ENCODE data around the gene SERPINA6. TPM values are rescaled to one million over a fixed set of nuclear protein-coding genes. Genes with fewer than 3 reads are reported as not detected.

SERPINA6 gene
- total RNA-seq, 4 donors from 2014 or later: not detected

GRCh38 chr14:94328196-94328595 lies 5.1 kb upstream of the SERPINA6 start:
- DNase-seq: no peak
- Histone ChIP-seq H3K36me3 (no peaks in the 10 kb centered on the region), H3K27ac (no peak overlapping the region), H3K9me3 (no peaks in the 10 kb centered on the region), H3K4me1 (no peaks in the 10 kb centered on the region), H3K4me3 (replicated peaks in 1 of 3) (no peak overlapping the region), H3K27me3 (no peaks in the 10 kb centered on the region)
- TF ChIP-seq CTCF (IDR thresholded peaks at IDR 0.05): no peak
- no peak for TF ChIP-seq POLR2A (IDR thresholded peaks at IDR 0.05)
- 62 to 64% methylated on average over 2 of the region's 2 CpGs for WGBS, 2 donors
- intact Hi-C loops (cut with DNase I): no loop called here

DNA sequence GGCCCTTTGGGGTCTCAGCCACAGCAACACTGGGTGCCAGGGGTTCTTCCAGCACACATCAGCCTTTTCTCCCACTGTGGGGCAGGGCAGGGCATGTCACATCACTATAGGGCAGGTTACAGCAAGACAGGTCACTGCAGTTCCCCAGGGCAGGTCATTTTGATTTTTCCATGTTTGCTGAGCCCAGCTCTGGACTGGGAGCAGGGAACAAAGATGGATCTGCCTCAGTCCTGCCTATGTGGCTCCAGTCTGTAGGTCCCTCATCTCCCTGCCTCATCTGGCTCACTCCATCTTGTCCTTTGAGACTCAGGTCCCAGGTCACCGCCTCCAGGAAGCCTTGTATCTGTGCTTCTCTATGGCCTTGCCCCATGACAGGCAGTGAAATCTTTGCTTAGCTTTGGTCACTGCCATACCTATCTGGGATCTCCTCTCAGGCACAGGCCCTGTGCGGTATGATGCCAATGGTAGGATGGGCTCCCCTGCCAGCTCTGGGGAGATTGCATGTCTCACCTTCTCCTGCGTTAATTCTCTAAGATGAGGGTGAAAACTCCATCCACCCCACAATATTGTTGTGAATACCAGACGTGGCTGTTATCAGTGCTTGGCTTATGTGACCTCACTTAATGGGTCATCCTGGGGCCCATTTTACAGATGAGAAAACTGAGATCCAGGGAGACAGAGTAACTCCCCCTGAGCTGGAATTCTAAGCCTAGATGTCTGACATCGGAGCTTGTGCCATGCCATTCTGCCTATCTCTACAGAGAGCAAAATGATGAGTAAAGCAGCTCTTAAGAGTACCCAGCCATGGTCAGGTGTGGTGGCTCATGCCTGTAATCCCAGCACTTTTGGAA lies 1.5 kb downstream of the SERPINA6 start:
- intact Hi-C loops (cut with DNase I): no loop called here
- peaks cover 5% of the 10 kb centered on the region for H3K9me3 ChIP-seq
- H3K36me3 ChIP-seq: no peaks in the 10 kb centered on the region
- WGBS, 2 donors: 80 to 96% methylated on average over 5 of the region's 5 CpGs
- no peak overlapping the region for H3K4me3 ChIP-seq (replicated peaks in 1 of 3)
- DNase-seq: no peak
- no peak overlapping the region for H3K27ac ChIP-seq
- H3K4me1 ChIP-seq: no peaks in the 10 kb centered on the region
- no peaks in the 10 kb centered on the region for H3K27me3 ChIP-seq
- TF ChIP-seq CTCF (IDR thresholded peaks at IDR 0.05) (no peak), POLR2A (IDR thresholded peaks at IDR 0.05) (no peak)

DNA sequence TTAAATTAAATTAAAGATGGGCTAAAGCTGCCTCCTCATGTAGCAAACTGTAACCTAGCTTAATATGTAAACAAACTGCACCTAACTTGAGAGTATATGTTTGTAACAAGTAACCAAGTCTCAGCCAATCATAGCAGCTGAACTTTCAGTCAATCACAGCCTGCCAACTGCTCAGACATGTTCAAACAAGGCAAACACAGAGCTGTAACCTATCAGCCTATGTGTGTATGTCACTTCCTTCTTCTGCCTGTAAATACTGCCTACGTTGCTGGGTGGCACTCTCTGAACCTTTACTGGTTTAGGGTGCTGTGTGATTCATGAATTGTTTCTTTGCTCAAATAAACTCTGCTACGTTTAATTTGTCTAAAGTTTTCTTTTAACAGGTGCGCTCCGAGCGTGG lies 2.9 kb downstream of the SERPINA6 start:
- Histone ChIP-seq H3K4me1 (no peaks in the 10 kb centered on the region), H3K27me3 (no peaks in the 10 kb centered on the region), H3K36me3 (no peaks in the 10 kb centered on the region), H3K9me3 (peaks cover 5% of the 10 kb centered on the region), H3K27ac (no peak overlapping the region), H3K4me3 (replicated peaks in 1 of 3) (no peak overlapping the region)
- DNase-seq: no peak
- intact Hi-C loops (cut with DNase I): no loop called here
- TF ChIP-seq POLR2A (IDR thresholded peaks at IDR 0.05) (no peak), CTCF (IDR thresholded peaks at IDR 0.05) (no peak)
- 64 to 67% methylated on average over 5 of the region's 5 CpGs for WGBS, 2 donors

GRCh38 chr14:94317259-94317658 lies 5.9 kb downstream of the SERPINA6 start:
- intact Hi-C loops (cut with DNase I): no loop called here
- TF ChIP-seq POLR2A (IDR thresholded peaks at IDR 0.05) (no peak), CTCF (IDR thresholded peaks at IDR 0.05) (no peak)
- Histone ChIP-seq H3K27me3 (no peaks in the 10 kb centered on the region), H3K4me1 (no peaks in the 10 kb centered on the region), H3K9me3 (peaks cover 5% of the 10 kb centered on the region), H3K4me3 (replicated peaks in 1 of 3) (no peak overlapping the region), H3K27ac (no peak overlapping the region), H3K36me3 (no peaks in the 10 kb centered on the region)
- DNase-seq: peak in 1 of 2 donors; percentile 6
- 54 to 65% methylated on average over 4 of the region's 4 CpGs for WGBS, 2 donors

- Histone ChIP-seq H3K27me3 (no peaks in the 10 kb centered on the region), H3K36me3 (no peaks in the 10 kb centered on the region), H3K4me3 (replicated peaks in 1 of 3) (no peak overlapping the region), H3K27ac (no peak overlapping the region), H3K4me1 (no peaks in the 10 kb centered on the region), H3K9me3 (peaks cover 5% of the 10 kb centered on the region)
- WGBS, 2 donors: 80 to 95% methylated on average over 1 of the region's 1 CpG
- intact Hi-C loops (cut with DNase I): no loop called here
- TF ChIP-seq POLR2A (IDR thresholded peaks at IDR 0.05) (no peak), CTCF (IDR thresholded peaks at IDR 0.05) (no peak)
- no peak for DNase-seq
These were observed 6.4 kb downstream of the SERPINA6 start for GRCh38 chr14:94316692-94317091.

All from thyroid gland (tissue), 4 donors.